HL-60 (cell line): ENCODE measurements around the gene TAF1C.

Experiments used
- DNase-seq, 2 experiments: peaks; one replicate each; pipeline ENCODE4 v3.0.0-alpha.2; 2010 to 2020; ENCODE audit warnings: low read depth in 1 of 2, low spot score in 1 of 2
- H3K27ac ChIP-seq: fragments of 250-450 bp; sonication (Bioruptor Pico); replicated peaks from 2 replicates; pipeline ENCODE4 v1.5.1; 2020; ENCODE audit warnings: mild to moderate bottlenecking, moderate library complexity
- H3K27me3 ChIP-seq: fragments of 250-450 bp; sonication (Bioruptor Pico); 2 replicates; pipeline ENCODE4 v1.5.1; 2021; ENCODE audit warnings: mild to moderate bottlenecking, moderate library complexity; ENCODE audit not compliant: insufficient read depth, poor library complexity, severe bottlenecking
- H3K4me3 ChIP-seq: replicated peaks from 2 replicates; pipeline ENCODE4 v1.5.1; 2011; ENCODE audit warnings: mild to moderate bottlenecking, control low read depth, low read length; ENCODE audit not compliant: insufficient read depth
- CTCF ChIP-seq: IDR thresholded peaks from one replicate; pipeline ENCODE4 v1.5.1; 2011; ENCODE audit warnings: low read length, control low read depth, inconsistent platforms; ENCODE audit not compliant: insufficient read depth
- GABPA ChIP-seq: IDR thresholded peaks from 2 replicates; pipeline ENCODE4 v1.6.1; 2012; ENCODE audit warnings: low read depth
- POLR2AphosphoS5 ChIP-seq: IDR thresholded peaks from 2 replicates; pipeline ENCODE4 v1.6.1; 2012; ENCODE audit warnings: low read depth
- REST ChIP-seq: IDR thresholded peaks from 2 replicates; pipeline ENCODE4 v1.6.1; 2012; ENCODE audit warnings: low read depth; ENCODE audit not compliant: insufficient replicate concordance
- SPI1 ChIP-seq: IDR thresholded peaks from 2 replicates; pipeline ENCODE4 v1.6.1; 2012; ENCODE audit warnings: low read depth, mild to moderate bottlenecking, borderline replicate concordance

The TAF1C gene

GRCh38 chr16:84182680-84183571, 3.9 kb downstream of the TAF1C start:
- Histone ChIP-seq H3K27me3 (no peaks in the 10 kb centered on the region), H3K4me3 (no peak overlapping the region), H3K27ac (no peak overlapping the region)
- no peak for DNase-seq
- no peak for TF ChIP-seq REST
- no peak for TF ChIP-seq SPI1
- no peak for TF ChIP-seq GABPA
- TF ChIP-seq CTCF: no peak
- no peak for TF ChIP-seq POLR2AphosphoS5

- no peaks in the 10 kb centered on the region for H3K27me3 ChIP-seq
- TF ChIP-seq CTCF: no peak
- no peak for TF ChIP-seq REST
- no peak for TF ChIP-seq GABPA
- TF ChIP-seq POLR2AphosphoS5: no peak
- no peak for TF ChIP-seq SPI1
- H3K27ac ChIP-seq: no peak overlapping the region
- no peak overlapping the region for H3K4me3 ChIP-seq
- no peak for DNase-seq
These were observed 4.8 kb downstream of the TAF1C start for GRCh38 chr16:84182104-84182503.

- TF ChIP-seq GABPA (no peak), POLR2AphosphoS5 (no peak), SPI1 (no peak), CTCF (no peak), REST (no peak)
- no peak overlapping the region for H3K4me3 ChIP-seq
- H3K27ac ChIP-seq: no peak overlapping the region
- no peaks in the 10 kb centered on the region for H3K27me3 ChIP-seq
- DNase-seq: no peak
These were observed 5.5 kb downstream of the TAF1C start for GRCh38 chr16:84181144-84181915.
